K562 (cell line): ENCODE results near the gene NEB. TPM values are rescaled to one million over a fixed set of nuclear protein-coding genes. Genes with fewer than 3 reads are reported as not detected.

Experiments used
- ATAC-seq: fragments of 200-7000 bp; cut with Tn5 transposase; 3 replicates; pipeline ENCODE4 v1.9.1; 2020; ENCODE audit warnings: moderate library complexity
- BruUV-seq: library from RNA; stranded (reverse); fragments of 400-500 nt; replicated peaks from 2 replicates; lab custom pipeline; 2021; lab: Mats Ljungman, UMichigan
- CTCF ChIA-PET: fragments of 300-600 bp; formaldehyde crosslinking; extraction: SDS; loops from one replicate; lab custom pipeline; 2021; ENCODE audit warnings: low intra/inter-chr PET ratio; lab: Yijun Ruan, JAX
- POLR2A ChIA-PET: fragments of 300-600, 350-650 bp; sonication (Branson Sonifier 250); formaldehyde crosslinking; extraction: SDS; loops from one replicate; lab custom pipeline; 2021; ENCODE audit warnings: antibody characterized with exemption, inconsistent platforms; lab: Yijun Ruan, JAX
- DNase-seq, 4 experiments: peaks; one replicate each; pipeline versions ENCODE4 v3.0.0 to v3.0.0-alpha.2; 2011 to 2018; ENCODE audit warnings: low spot score in 3 of 4, mixed read lengths in 3 of 4; ENCODE audit errors: extremely low read depth in 1 of 4
- FAIRE-seq: peaks from 2 replicates; lab custom pipeline; 2011; peaks lifted over from hg19 to GRCh38; lab: Jason Lieb, UNC
- H2AFZ ChIP-seq: 2 replicates; pipeline ENCODE4 v1.6.0; 2011; ENCODE audit warnings: low read depth, low read length, control low read depth, inconsistent platforms
- H3K27ac ChIP-seq: fragments of 200-600 bp; 3 replicates; pipeline ENCODE4 v1.8.0; 2011; ENCODE audit warnings: low read depth, mild to moderate bottlenecking, control low read depth, inconsistent platforms, low read length, moderate library complexity, mixed read lengths; ENCODE audit errors: extremely low read depth
- H3K27me3 ChIP-seq, 2 experiments: fragments of 300-600 bp in 1 of 2; 2 replicates in 1 of 2; 3 replicates in 1 of 2; pipeline versions ENCODE4 v1.6.0 to v1.8.0; 2011; ENCODE audit warnings: inconsistent platforms in 2 of 2, low read length in 2 of 2, mild to moderate bottlenecking in 1 of 2, mixed read lengths in 1 of 2, moderate library complexity in 1 of 2; ENCODE audit not compliant: control insufficient read depth in 2 of 2, insufficient read depth in 2 of 2
- H3K36me3 ChIP-seq: fragments of 300-600 bp; 3 replicates; pipeline ENCODE4 v1.8.0; 2011; ENCODE audit warnings: mild to moderate bottlenecking, low read length, inconsistent platforms; ENCODE audit not compliant: control insufficient read depth, insufficient read depth
- H3K4me1 ChIP-seq, 2 experiments: fragments of 200-600 bp in 1 of 2; replicated peaks in 1 of 2; 2 replicates in 1 of 2; 3 replicates in 1 of 2; pipeline versions ENCODE4 v1.5.1 to v1.8.0; 2011; ENCODE audit warnings: inconsistent platforms in 2 of 2, low read length in 2 of 2, mild to moderate bottlenecking in 1 of 2, mixed read lengths in 1 of 2, moderate library complexity in 1 of 2; ENCODE audit not compliant: control insufficient read depth in 2 of 2, insufficient read depth in 2 of 2
- H3K4me2 ChIP-seq: 2 replicates; pipeline ENCODE4 v1.6.1; 2011; ENCODE audit warnings: low read length, control low read depth, inconsistent platforms, mixed read lengths; ENCODE audit not compliant: insufficient read depth
- H3K4me3 ChIP-seq: fragments of 200-600 bp; sonication (generic), shearing (Covaris generic); 2 replicates; pipeline ENCODE4 v1.5.1; 2016; ENCODE audit warnings: control low read depth, inconsistent platforms
- H3K79me2 ChIP-seq: fragments of 200-600 bp; 3 replicates; pipeline ENCODE4 v1.8.0; 2011; ENCODE audit warnings: low read length, inconsistent platforms; ENCODE audit not compliant: control insufficient read depth, insufficient read depth
- H3K9ac ChIP-seq, 2 experiments: 2 replicates each; pipeline versions ENCODE4 v1.6.0 to v1.6.1; 2011; ENCODE audit warnings: low read depth in 2 of 2, low read length in 2 of 2, control low read depth in 1 of 2, inconsistent platforms in 1 of 2, mild to moderate bottlenecking in 1 of 2, mixed read lengths in 1 of 2; ENCODE audit not compliant: insufficient read depth in 1 of 2
- H3K9me1 ChIP-seq: one replicate; pipeline ENCODE4 v1.6.0; 2011; ENCODE audit warnings: inconsistent platforms, mild to moderate bottlenecking, low read length, moderate library complexity; ENCODE audit not compliant: control insufficient read depth, insufficient read depth
- H3K9me3 ChIP-seq: replicated peaks from 2 replicates; pipeline ENCODE4 v1.5.1; 2011; ENCODE audit warnings: low read depth, low read length, inconsistent platforms; ENCODE audit not compliant: control insufficient read depth, insufficient read depth
- H4K20me1 ChIP-seq: replicated peaks from 2 replicates; pipeline ENCODE4 v1.6.1; 2011; ENCODE audit warnings: low read length, inconsistent platforms, mixed read lengths; ENCODE audit not compliant: control insufficient read depth, insufficient read depth
- BRCA1 ChIP-seq, 2 experiments: fragments of 450-650 bp in 1 of 2; sonication (generic) in 1 of 2; formaldehyde crosslinking in 1 of 2; IDR thresholded peaks; 2 replicates each; pipeline versions ENCODE4 v1.5.0 to v1.6.1; 2017 to 2020; ENCODE audit warnings: mild to moderate bottlenecking in 1 of 2, missing genetic modification reagents in 1 of 2
- CREB5 ChIP-seq: fragments of 250-450 bp; sonication (Bioruptor Pico); IDR thresholded peaks from 2 replicates; pipeline ENCODE4 v1.5.0; 2020; ENCODE audit warnings: mild to moderate bottlenecking
- HDAC1 ChIP-seq, 2 experiments: fragments of 450-650 bp; IDR thresholded peaks; 2 replicates each; pipeline ENCODE4 v1.6.1; 2016 to 2017; ENCODE audit warnings: inconsistent platforms in 1 of 2, mild to moderate bottlenecking in 1 of 2, moderate library complexity in 1 of 2
- KDM2B ChIP-seq: fragments of 250-450 bp; sonication (Bioruptor Pico); IDR thresholded peaks from 2 replicates; pipeline ENCODE4 v1.8.0; 2021; ENCODE audit warnings: mild to moderate bottlenecking, moderate library complexity
- POLR2A ChIP-seq: fragments of 450-650 bp; conservative IDR thresholded peaks from 2 replicates; pipeline ENCODE4 v1.6.1; 2016
- PPARD ChIP-seq: fragments of 250-450 bp; sonication (Bioruptor Pico); IDR thresholded peaks from 2 replicates; pipeline ENCODE4 v1.8.0; 2022; ENCODE audit warnings: inconsistent platforms, mild to moderate bottlenecking, moderate library complexity
- PTRF ChIP-seq: fragments of 450-650 bp; IDR thresholded peaks from 2 replicates; pipeline ENCODE4 v1.6.1; 2016; ENCODE audit warnings: mild to moderate bottlenecking, missing genetic modification characterization, missing compliant biosample characterization
- SAP30 ChIP-seq: fragments of 200-600 bp; sonication (generic); IDR thresholded peaks from 2 replicates; pipeline ENCODE4 v1.6.1; 2012; ENCODE audit warnings: borderline replicate concordance, low read depth, mild to moderate bottlenecking, moderate library complexity, low read length, control low read depth, inconsistent platforms; ENCODE audit not compliant: insufficient read depth, poor library complexity, severe bottlenecking
- SLC30A9 ChIP-seq: fragments of 250-450 bp; sonication (Bioruptor Pico); IDR thresholded peaks from 2 replicates; pipeline ENCODE4 v1.8.0; 2022; ENCODE audit warnings: mild to moderate bottlenecking, moderate library complexity
- SMAD4 ChIP-seq: fragments of 250-450 bp; sonication (Bioruptor Pico); conservative IDR thresholded peaks from 2 replicates; pipeline ENCODE4 v1.8.0; 2021; ENCODE audit warnings: inconsistent platforms, mild to moderate bottlenecking, moderate library complexity
- XRCC4 ChIP-seq: IDR thresholded peaks from one replicate; pipeline ENCODE4 v1.6.1; 2011; ENCODE audit not compliant: insufficient read depth, insufficient read length; ENCODE audit errors: extremely low read depth
- ZEB2 ChIP-seq: fragments of 450-650 bp; IDR thresholded peaks from 2 replicates; pipeline ENCODE4 v1.6.1; 2016
- ZKSCAN8 ChIP-seq: fragments of 200-800 bp; sonication (Bioruptor generic); IDR thresholded peaks from 2 replicates; pipeline ENCODE4 v1.6.1; 2016; ENCODE audit warnings: missing genetic modification characterization, missing compliant biosample characterization
- ZNF239 ChIP-seq: fragments of 250-450 bp; sonication (Bioruptor Pico); IDR thresholded peaks from 2 replicates; pipeline ENCODE4 v1.4.0; 2020; ENCODE audit warnings: mild to moderate bottlenecking
- ZNF785 ChIP-seq: fragments of 250-450 bp; sonication (Bioruptor Pico); IDR thresholded peaks from 2 replicates; pipeline ENCODE4 v1.4.0; 2020; ENCODE audit warnings: mild to moderate bottlenecking
- WGBS: fragments of 100-300 bp; shearing (Covaris generic); methylation state at CpG from one replicate; pipeline ENCODE4 v1.1.6; 2016; ENCODE audit warnings: low coverage, mixed read lengths; ENCODE audit not compliant: insufficient coverage; ENCODE audit errors: missing lambda C conversion rate; 5-methylcytosine and 5-hydroxymethylcytosine counted together
- in situ Hi-C: fragments of 300-500 bp; cut with MboI; formaldehyde crosslinking; loops from 4 replicates; pipeline ENCODE4 v1.15.0; 2018; ENCODE audit warnings: inconsistent platforms, mixed read lengths
- intact Hi-C: fragments of 100-400 bp; cut with micrococcal nuclease; formaldehyde crosslinking; loops from 2 replicates; pipeline ENCODE4 v1.14.2; 2022
- polyA plus RNA-seq, 8 experiments: library from polyadenylated mRNA; depleted of rRNA in 4 of 8; stranded (reverse) in 5 of 8; unstranded in 3 of 8; fragments of >200 nt; fragmentation: Nextera tagmentation in 2 of 8; fragmentation: Illumina TruSeq in 1 of 8; extraction: Ambion mirVana in 2 of 8; extraction: Trizol in 1 of 8; gene quantifications; 2 replicates each; pipeline versions ENCODE4 v1.2.1 to v1.2.3, GENCODE V29; 2011 to 2014; ENCODE audit warnings: inconsistent platforms in 1 of 8, missing spikeins in 1 of 8
- total RNA-seq, 7 experiments: library from RNA; depleted of rRNA in 6 of 7; stranded (reverse); fragments of >200 nt in 6 of 7; fragmentation: Illumina TruSeq in 2 of 7; extraction: Trizol in 2 of 7; gene quantifications; 2 replicates each; pipeline versions ENCODE4 v1.2.1 to v1.2.3, GENCODE V29; 2011 to 2021; ENCODE audit warnings: low replicate concordance in 1 of 7

NEB gene
- total and polyA plus RNA-seq, 9 of the 15 experiments (the other 6 are each of a cell fraction or from before 2014, with no cell fraction given), result 1.7 to 3.8 (median 2.9) TPM

GRCh38 chr2:151520976-151521375 is 213.3 kb downstream of the NEB start:
- CTCF ChIA-PET, result no interaction called here
- Histone ChIP-seq H3K36me3 (no peaks in the 10 kb centered on the region), H3K9ac (no peak overlapping the region), H4K20me1 (no peaks in the 10 kb centered on the region), H3K27ac (no peak overlapping the region), H2AFZ (no peak overlapping the region), H3K9me3 (no peaks in the 10 kb centered on the region), H3K4me3 (no peak overlapping the region), H3K4me2 (no peak overlapping the region), H3K9me1 (no peaks in the 10 kb centered on the region), H3K27me3 (no peaks in the 10 kb centered on the region), H3K79me2 (no peaks in the 10 kb centered on the region), H3K4me1 (no peaks in the 10 kb centered on the region)
- TF ChIP-seq ZNF239 (CRISPR knock-in tag) (no peak), ZNF785 (no peak), POLR2A (no peak), PPARD (CRISPR knock-in tag) (no peak), SMAD4 (CRISPR knock-in tag) (no peak)
- no TSS peak for BruUV-seq
- POLR2A ChIA-PET, result no interaction called here
- 12% methylated on average over 1 of the region's 1 CpG for WGBS
- no peak for DNase-seq
- intact Hi-C loops (no loop called here), in situ Hi-C loops (no loop called here)
- no peak for FAIRE-seq
- ATAC-seq, result no peak

GRCh38 chr2:151518802-151519201 is 215.5 kb downstream of the NEB start:
- BruUV-seq, result no TSS peak
- no peaks in the 10 kb centered on the region for H3K9me3 ChIP-seq
- WGBS, result 44% methylated on average over 3 of the region's 3 CpGs
- DNase-seq, result no peak
- no peak overlapping the region for H3K9ac ChIP-seq
- no peaks in the 10 kb centered on the region for H3K36me3 ChIP-seq
- H2AFZ ChIP-seq, result no peak overlapping the region
- no peaks in the 10 kb centered on the region for H3K79me2 ChIP-seq
- no peak overlapping the region for H3K4me3 ChIP-seq
- ATAC-seq, result no peak
- H3K9me1 ChIP-seq, result no peaks in the 10 kb centered on the region
- POLR2A ChIA-PET, result interaction anchor here (0.6 kb wide), 1 partner anchor 14 kb away, joined by 4 read pairs; no protein-coding TSS in a partner anchor
- H3K4me1 ChIP-seq, result no peaks in the 10 kb centered on the region
- in situ Hi-C loops, result no loop called here
- no peaks in the 10 kb centered on the region for H4K20me1 ChIP-seq
- FAIRE-seq, result no peak
- no peak overlapping the region for H3K4me2 ChIP-seq
- no peaks in the 10 kb centered on the region for H3K27me3 ChIP-seq
- intact Hi-C loops, result no loop called here
- H3K27ac ChIP-seq, result no peak overlapping the region
- CTCF ChIA-PET, result no interaction called here
- TF ChIP-seq KDM2B (CRISPR knock-in tag), result no peak
- TF ChIP-seq BRCA1 (IDR thresholded peaks at IDR 0.05), result no peak
- TF ChIP-seq BRCA1 (CRISPR knock-in tag; IDR thresholded peaks at IDR 0.05), result no peak
- TF ChIP-seq PTRF (tag), result no peak
- TF ChIP-seq SLC30A9 (CRISPR knock-in tag), result no peak
- no peak for TF ChIP-seq CREB5 (CRISPR knock-in tag)
- no peak for TF ChIP-seq ZEB2
- no peak for TF ChIP-seq ZKSCAN8
- TF ChIP-seq SAP30, result no peak
- TF ChIP-seq XRCC4, result no peak
- no peak for TF ChIP-seq HDAC1 (IDR thresholded peaks at IDR 0.05)
